ENCODE results near the gene MYO15B.

Gene MYO15B

DNA sequence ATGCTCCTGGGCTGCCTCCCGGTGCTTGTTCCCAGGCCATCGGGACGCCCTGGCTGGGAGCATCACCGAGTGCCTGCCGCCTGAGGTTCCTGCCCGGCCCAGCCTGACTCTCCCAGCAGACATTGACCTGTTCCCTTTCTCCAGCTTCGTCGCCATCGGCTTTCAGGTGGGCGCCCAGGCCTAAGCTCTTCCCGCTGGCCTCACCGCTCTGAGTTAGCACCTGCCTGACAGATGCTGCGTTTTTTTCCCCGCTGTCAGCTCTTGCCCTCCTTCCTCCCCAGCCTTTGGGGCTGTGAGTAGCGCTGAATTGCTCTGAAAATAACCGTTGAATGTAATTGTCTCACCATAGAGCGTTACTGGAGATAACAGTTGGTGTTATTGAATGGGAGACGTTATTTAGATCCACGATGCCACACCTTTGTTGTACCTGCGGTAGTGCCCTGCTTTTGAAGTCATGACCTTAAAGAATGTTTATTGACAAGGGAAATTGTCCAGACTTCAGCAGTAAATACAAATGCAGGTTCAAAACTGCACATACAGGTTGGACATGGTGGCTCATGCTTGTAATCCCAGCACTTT, 24.3 kb downstream of the MYO15B start:
- no peak for DNase-seq (ENCODE audit: low spot score)
- in situ Hi-C loops (cut with MboI; ENCODE audit: low sequenced_read_pairs, unreplicated experiment): loop anchor here (10.0 kb wide), 1 partner anchor 133 kb away; no protein-coding TSS in a partner anchor
- TF ChIP-seq, protein P1, sequence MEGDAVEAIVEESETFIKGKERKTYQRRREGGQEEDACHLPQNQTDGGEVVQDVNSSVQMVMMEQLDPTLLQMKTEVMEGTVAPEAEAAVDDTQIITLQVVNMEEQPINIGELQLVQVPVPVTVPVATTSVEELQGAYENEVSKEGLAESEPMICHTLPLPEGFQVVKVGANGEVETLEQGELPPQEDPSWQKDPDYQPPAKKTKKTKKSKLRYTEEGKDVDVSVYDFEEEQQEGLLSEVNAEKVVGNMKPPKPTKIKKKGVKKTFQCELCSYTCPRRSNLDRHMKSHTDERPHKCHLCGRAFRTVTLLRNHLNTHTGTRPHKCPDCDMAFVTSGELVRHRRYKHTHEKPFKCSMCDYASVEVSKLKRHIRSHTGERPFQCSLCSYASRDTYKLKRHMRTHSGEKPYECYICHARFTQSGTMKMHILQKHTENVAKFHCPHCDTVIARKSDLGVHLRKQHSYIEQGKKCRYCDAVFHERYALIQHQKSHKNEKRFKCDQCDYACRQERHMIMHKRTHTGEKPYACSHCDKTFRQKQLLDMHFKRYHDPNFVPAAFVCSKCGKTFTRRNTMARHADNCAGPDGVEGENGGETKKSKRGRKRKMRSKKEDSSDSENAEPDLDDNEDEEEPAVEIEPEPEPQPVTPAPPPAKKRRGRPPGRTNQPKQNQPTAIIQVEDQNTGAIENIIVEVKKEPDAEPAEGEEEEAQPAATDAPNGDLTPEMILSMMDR (IDR thresholded peaks at IDR 0.05; ENCODE audit: borderline replicate concordance, control extremely low read depth, extremely low read depth, insufficient read depth, missing control alignments): no peak

GRCh38 chr17:75612906-75613626, 25.5 kb downstream of the MYO15B start:
- in situ Hi-C loops (cut with MboI; ENCODE audit: low sequenced_read_pairs, unreplicated experiment): loop anchor here (10.0 kb wide), 1 partner anchor 132 kb away; no protein-coding TSS in a partner anchor
- TF ChIP-seq, protein P1 (IDR thresholded peaks at IDR 0.05; ENCODE audit: borderline replicate concordance, control extremely low read depth, extremely low read depth, insufficient read depth, missing control alignments): no peak

GRCh38 chr17:75614006-75614405, 26.4 kb downstream of the MYO15B start:
- in situ Hi-C loops (cut with MboI; ENCODE audit: low sequenced_read_pairs, unreplicated experiment): loop anchor here (10.0 kb wide), 1 partner anchor 131 kb away; no protein-coding TSS in a partner anchor
- TF ChIP-seq, protein P1 (IDR thresholded peaks at IDR 0.05; ENCODE audit: borderline replicate concordance, control extremely low read depth, extremely low read depth, insufficient read depth, missing control alignments): peak; percentile 4
- DNase-seq (ENCODE audit: low spot score): no peak

More at GRCh38 chr17:75612906-75613626, 25.5 kb downstream of the MYO15B start:
- no peak for DNase-seq (ENCODE audit: low spot score)

GRCh38 chr17:75614556-75615270, 27.1 kb downstream of the MYO15B start:
- in situ Hi-C loops (cut with MboI; ENCODE audit: low sequenced_read_pairs, unreplicated experiment): loop anchor here (10.0 kb wide), 1 partner anchor 130 kb away; no protein-coding TSS in a partner anchor
- TF ChIP-seq, protein P1 (IDR thresholded peaks at IDR 0.05; ENCODE audit: borderline replicate concordance, control extremely low read depth, extremely low read depth, insufficient read depth, missing control alignments): no peak
- no peak for DNase-seq (ENCODE audit: low spot score)

GRCh38 chr17:75615301-75615700, 27.7 kb downstream of the MYO15B start:
- in situ Hi-C loops (cut with MboI; ENCODE audit: low sequenced_read_pairs, unreplicated experiment): loop anchor here (10.0 kb wide), 1 partner anchor 130 kb away; no protein-coding TSS in a partner anchor
- no peak for DNase-seq (ENCODE audit: low spot score)
- TF ChIP-seq, protein P1 (IDR thresholded peaks at IDR 0.05; ENCODE audit: borderline replicate concordance, control extremely low read depth, extremely low read depth, insufficient read depth, missing control alignments): no peak

DNA sequence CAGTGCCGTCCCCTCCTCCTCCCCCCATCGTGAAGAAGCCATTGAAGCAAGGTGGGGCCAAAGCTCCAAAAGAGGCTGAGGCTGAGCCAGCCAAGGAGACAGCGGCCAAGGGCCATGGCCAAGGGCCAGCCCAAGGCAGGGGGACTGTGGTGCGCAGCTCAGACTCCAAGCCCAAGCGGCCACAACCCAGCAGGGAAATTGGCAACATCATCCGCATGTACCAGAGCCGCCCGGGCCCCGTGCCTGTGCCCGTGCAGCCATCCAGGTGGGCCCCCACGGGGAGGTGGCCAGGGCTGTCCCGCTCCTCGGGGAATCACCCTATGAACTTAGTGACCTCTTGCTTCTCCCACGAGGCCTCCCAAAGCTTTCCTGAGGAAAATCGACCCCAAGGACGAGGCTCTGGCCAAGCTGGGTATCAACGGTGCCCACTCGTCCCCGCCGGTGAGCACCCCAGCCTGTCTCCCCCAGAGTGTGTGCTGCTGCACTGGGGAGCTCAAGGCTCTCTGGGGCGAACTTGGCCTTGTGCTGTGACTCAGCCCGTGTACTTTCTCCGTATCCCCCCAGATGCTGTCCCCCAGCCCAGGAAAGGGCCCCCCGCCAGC, 29.0 kb downstream of the MYO15B start:
- no peak for DNase-seq (ENCODE audit: low spot score)
- in situ Hi-C loops (cut with MboI; ENCODE audit: low sequenced_read_pairs, unreplicated experiment): loop anchor here (10.0 kb wide), 1 partner anchor 128 kb away; no protein-coding TSS in a partner anchor
- TF ChIP-seq, protein P1 (IDR thresholded peaks at IDR 0.05; ENCODE audit: borderline replicate concordance, control extremely low read depth, extremely low read depth, insufficient read depth, missing control alignments): no peak
